HCT116 (cell line): ENCODE data around the gene ADD3.

ENCODE experiments used
- ATF3 ChIP-seq: IDR thresholded peaks from 2 replicates; pipeline ENCODE4 v1.6.1; 2012
- CTCF ChIP-seq, 3 experiments: fragments of 200-600 bp in 1 of 3; sonication (generic) in 1 of 3; IDR thresholded peaks in 2 of 3; conservative IDR thresholded peaks in 1 of 3; 2 replicates each; pipeline ENCODE4 v1.5.1; 2012 to 2017; ENCODE audit warnings: low read depth in 2 of 3, low read length in 2 of 3, antibody characterized with exemption in 1 of 3, borderline replicate concordance in 1 of 3, control low read depth in 1 of 3, mild to moderate bottlenecking in 1 of 3, mixed read lengths in 1 of 3, mixed run types in 1 of 3, moderate library complexity in 1 of 3; ENCODE audit not compliant: insufficient read depth in 1 of 3
- EZH2phosphoT487 ChIP-seq: fragments of 200-600 bp; IDR thresholded peaks from 2 replicates; pipeline ENCODE4 v1.6.1; 2018; ENCODE audit warnings: antibody characterized with exemption, borderline replicate concordance
- FOSL1 ChIP-seq: IDR thresholded peaks from 2 replicates; pipeline ENCODE4 v1.6.1; 2012; ENCODE audit warnings: low read depth
- POLR2A ChIP-seq: IDR thresholded peaks from 2 replicates; pipeline ENCODE4 v1.7.0; 2011; ENCODE audit warnings: borderline replicate concordance; ENCODE audit not compliant: insufficient read depth, insufficient read length; ENCODE audit errors: extremely low read depth
- POLR2AphosphoS5 ChIP-seq: IDR thresholded peaks from 2 replicates; pipeline ENCODE4 v1.6.1; 2011; ENCODE audit warnings: mild to moderate bottlenecking, low read depth, low read length, moderate library complexity
- REST ChIP-seq: IDR thresholded peaks from 2 replicates; pipeline ENCODE4 v1.6.1; 2012; ENCODE audit warnings: low read depth
- SIN3A ChIP-seq: IDR thresholded peaks from 2 replicates; pipeline ENCODE4 v1.6.1; 2012; ENCODE audit warnings: low read depth
- SP1 ChIP-seq: IDR thresholded peaks from 2 replicates; pipeline ENCODE4 v1.6.1; 2012; ENCODE audit warnings: low read depth

GRCh38 chr10:110010486-110011378, 2.9 kb downstream of the ADD3 start:
- TF ChIP-seq CTCF (IDR thresholded peaks at IDR 0.05 in 2 of 3, conservative IDR thresholded peaks at IDR 0.05 in 1 of 3; ENCODE audit: borderline replicate concordance in 1 of 3, insufficient read depth in 1 of 3, low read depth in 2 of 3, low read length in 2 of 3) (no peak), ATF3 (no peak), REST (no peak), FOSL1 (no peak), SP1 (no peak), EZH2phosphoT487 (no peak), POLR2A (no peak), SIN3A (no peak), POLR2AphosphoS5 (no peak)
